ENCODE data around the gene SOX1.

DNA sequence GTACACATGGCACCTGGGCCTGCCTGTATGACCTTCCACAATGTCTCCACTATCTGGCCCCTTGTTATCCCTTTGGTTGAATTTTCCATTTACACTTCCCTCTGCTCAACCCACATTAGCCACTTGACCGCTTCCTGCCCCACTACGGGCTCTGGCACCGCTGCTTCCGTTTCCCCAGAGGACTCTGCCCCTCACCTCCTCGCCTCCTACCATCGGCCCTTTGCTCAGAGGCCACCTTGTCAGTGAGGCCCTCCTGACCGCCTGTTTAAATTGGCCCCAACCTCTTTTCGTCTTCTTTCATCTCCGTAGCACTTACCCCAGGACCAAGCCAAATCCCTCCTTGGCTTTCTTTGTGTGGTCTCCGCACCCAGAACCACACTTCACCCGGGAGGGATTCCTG, 47.4 kb downstream of the SOX1 start:
- TF ChIP-seq POLR2A (IDR thresholded peaks at IDR 0.05; ENCODE audit: low read length) (no peak), RAD21 (conservative IDR thresholded peaks at IDR 0.05 in 1 of 2, IDR thresholded peaks at IDR 0.05 in 1 of 2) (no peak), EP300 (IDR thresholded peaks at IDR 0.05) (no peak), CTCF (IDR thresholded peaks at IDR 0.05) (no peak), BHLHE40 (IDR thresholded peaks at IDR 0.05; ENCODE audit: low read depth, low read length) (no peak), REST (IDR thresholded peaks at IDR 0.05) (no peak), JUNB (IDR thresholded peaks at IDR 0.05) (no peak), CEBPB (IDR thresholded peaks at IDR 0.05) (no peak), HDAC2 (IDR thresholded peaks at IDR 0.05) (no peak), RFX5 (IDR thresholded peaks at IDR 0.05) (no peak), MYC (IDR thresholded peaks at IDR 0.05; ENCODE audit: borderline replicate concordance, low read length) (no peak), KDM1A (IDR thresholded peaks at IDR 0.05; ENCODE audit: low read depth) (no peak)
- TF ChIP-seq, protein P1, sequence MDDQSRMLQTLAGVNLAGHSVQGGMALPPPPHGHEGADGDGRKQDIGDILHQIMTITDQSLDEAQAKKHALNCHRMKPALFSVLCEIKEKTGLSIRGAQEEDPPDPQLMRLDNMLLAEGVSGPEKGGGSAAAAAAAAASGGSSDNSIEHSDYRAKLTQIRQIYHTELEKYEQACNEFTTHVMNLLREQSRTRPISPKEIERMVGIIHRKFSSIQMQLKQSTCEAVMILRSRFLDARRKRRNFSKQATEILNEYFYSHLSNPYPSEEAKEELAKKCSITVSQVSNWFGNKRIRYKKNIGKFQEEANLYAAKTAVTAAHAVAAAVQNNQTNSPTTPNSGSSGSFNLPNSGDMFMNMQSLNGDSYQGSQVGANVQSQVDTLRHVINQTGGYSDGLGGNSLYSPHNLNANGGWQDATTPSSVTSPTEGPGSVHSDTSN (IDR thresholded peaks at IDR 0.05), result no peak
